GM18505 (cell line): Measurements from ENCODE around the gene BAHCC1.
"Not testable (repeated sequence)": the region's sequence is repeated elsewhere in the genome, so short reads cannot be mapped to it uniquely, and the experiment has no call there.

Experiments
- ATAC-seq: cut with Tn5 transposase; IDR thresholded peaks from one replicate; pipeline ENCODE4 v1.9.1; 2021; ENCODE audit not compliant: unreplicated experiment
- POLR2A ChIP-seq: IDR thresholded peaks from 4 replicates; pipeline ENCODE4 v1.6.1; 2011; ENCODE audit warnings: borderline replicate concordance; ENCODE audit not compliant: insufficient read depth, insufficient read length; ENCODE audit errors: extremely low read depth

Gene BAHCC1

GRCh38 chr17:81394921-81395599 is at the start of gene BAHCC1:
Gene BAHCC1, plus strand, starts transcription at chr17:81395457. Its CDS starts 4,283 bp downstream, at chr17:81399740.
- ATAC-seq, result no peak
- no peak for TF ChIP-seq POLR2A

GRCh38 chr17:81346090-81346907 is 49.0 kb upstream of the BAHCC1 start:
- peak; percentile 62 for ATAC-seq
- peak; percentile 12 for TF ChIP-seq POLR2A

GRCh38 chr17:81346908-81347349 is 48.3 kb upstream of the BAHCC1 start:
- no peak for ATAC-seq
- no peak for TF ChIP-seq POLR2A

GRCh38 chr17:81347437-81347836 is 47.8 kb upstream of the BAHCC1 start:
- no peak for TF ChIP-seq POLR2A
- no peak for ATAC-seq

- no peak for ATAC-seq
- no peak for TF ChIP-seq POLR2A
These were observed 46.9 kb upstream of the BAHCC1 start for GRCh38 chr17:81348097-81349055.

- no peak for TF ChIP-seq POLR2A
These were observed 45.6 kb upstream of the BAHCC1 start for GRCh38 chr17:81349397-81350319.

GRCh38 chr17:81350320-81350890 is 44.9 kb upstream of the BAHCC1 start:
- ATAC-seq, result no peak
- no peak for TF ChIP-seq POLR2A

More at GRCh38 chr17:81349397-81350319, 45.6 kb upstream of the BAHCC1 start:
- no peak for ATAC-seq

GRCh38 chr17:81351329-81352052 is 43.8 kb upstream of the BAHCC1 start:
- not testable (repeated sequence) for ATAC-seq

GRCh38 chr17:81352056-81352455 is 43.2 kb upstream of the BAHCC1 start:
- ATAC-seq, result not testable (repeated sequence)

- TF ChIP-seq POLR2A, result no peak
- ATAC-seq, result no peak
These were observed 40.9 kb upstream of the BAHCC1 start for GRCh38 chr17:81354252-81354953.

GRCh38 chr17:81354954-81355347 is 40.3 kb upstream of the BAHCC1 start:
- no peak for ATAC-seq
- TF ChIP-seq POLR2A, result no peak
